Glutamatergic neuron (in vitro differentiated cells): Measurements from ENCODE around the gene LATS2. TPM values are rescaled to one million over a fixed set of nuclear protein-coding genes. Genes with fewer than 3 reads are reported as not detected.

Source experiments
- DNase-seq: peaks from one replicate; pipeline ENCODE4 v3.0.0; 2022
- H3K27ac Mint-ChIP-seq: one replicate; pipeline ENCODE4 v1.8.0; 2020; ENCODE audit warnings: mild to moderate bottlenecking, mixed read lengths, inconsistent platforms; ENCODE audit not compliant: unreplicated experiment
- H3K27me3 Mint-ChIP-seq: one replicate; pipeline ENCODE4 v1.8.0; 2020; ENCODE audit warnings: mild to moderate bottlenecking, moderate library complexity, mixed read lengths, inconsistent platforms; ENCODE audit not compliant: unreplicated experiment
- H3K36me3 Mint-ChIP-seq: one replicate; pipeline ENCODE4 v1.8.0; 2020; ENCODE audit warnings: mild to moderate bottlenecking, mixed read lengths, inconsistent platforms; ENCODE audit not compliant: unreplicated experiment
- H3K4me1 Mint-ChIP-seq: one replicate; pipeline ENCODE4 v1.8.0; 2020; ENCODE audit warnings: mild to moderate bottlenecking, low read depth, mixed read lengths, inconsistent platforms; ENCODE audit not compliant: unreplicated experiment
- H3K4me3 Mint-ChIP-seq: one replicate; pipeline ENCODE4 v1.8.0; 2020; ENCODE audit warnings: mild to moderate bottlenecking, mixed read lengths, inconsistent platforms; ENCODE audit not compliant: unreplicated experiment
- H3K9me3 Mint-ChIP-seq: one replicate; pipeline ENCODE4 v1.8.0; 2020; ENCODE audit warnings: mild to moderate bottlenecking, moderate library complexity, mixed read lengths, inconsistent platforms; ENCODE audit not compliant: unreplicated experiment
- CTCF ChIP-seq: fragments of 200-600 bp; sonication (generic); IDR thresholded peaks from one replicate; pipeline ENCODE4 v1.5.0; 2021; ENCODE audit not compliant: partially characterized antibody, unreplicated experiment
- total RNA-seq: library from RNA; stranded (reverse); fragmentation: NEBNext Ultra II Directional; extraction: Animal tissue kit (Norgen Biotek cat#: 25700); gene quantifications from one replicate; pipeline ENCODE4 v1.2.1, GENCODE V29; 2021; ENCODE audit not compliant: unreplicated experiment

The LATS2 gene
- total RNA-seq, 1 donor from 2014 or later: 2.2 TPM

- Mint-ChIP-seq H3K4me3 (no peak overlapping the region), H3K36me3 (no peaks in the 10 kb centered on the region), H3K9me3 (peaks cover 1% of the 10 kb centered on the region), H3K27ac (no peak overlapping the region), H3K4me1 (peaks cover 13% of the 10 kb centered on the region), H3K27me3 (peaks cover 4% of the 10 kb centered on the region)
- TF ChIP-seq CTCF: no peak
- no peak for DNase-seq
Observed at GRCh38 chr13:21043898-21044297, 17.5 kb downstream of the LATS2 start.

GRCh38 chr13:21040120-21040826, 21.1 kb downstream of the LATS2 start:
- no peaks in the 10 kb centered on the region for H3K36me3 Mint-ChIP-seq
- no peak overlapping the region for H3K4me3 Mint-ChIP-seq
- no peaks in the 10 kb centered on the region for H3K9me3 Mint-ChIP-seq
- H3K27ac Mint-ChIP-seq: no peak overlapping the region
- peaks cover 11% of the 10 kb centered on the region for H3K4me1 Mint-ChIP-seq
- TF ChIP-seq CTCF: no peak
- peaks cover 2% of the 10 kb centered on the region for H3K27me3 Mint-ChIP-seq
- no peak for DNase-seq

GRCh38 chr13:21039097-21039800, 22.1 kb downstream of the LATS2 start:
- Mint-ChIP-seq H3K4me3 (no peak overlapping the region), H3K27me3 (peaks cover 2% of the 10 kb centered on the region), H3K36me3 (no peaks in the 10 kb centered on the region), H3K4me1 (peaks cover 11% of the 10 kb centered on the region), H3K9me3 (no peaks in the 10 kb centered on the region), H3K27ac (no peak overlapping the region)
- TF ChIP-seq CTCF: no peak
- DNase-seq: no peak

GRCh38 chr13:21037656-21038055, 23.7 kb downstream of the LATS2 start:
- no peak for TF ChIP-seq CTCF
- no peaks in the 10 kb centered on the region for H3K9me3 Mint-ChIP-seq
- H3K4me3 Mint-ChIP-seq: no peak overlapping the region
- no peak for DNase-seq
- H3K27ac Mint-ChIP-seq: no peak overlapping the region
- H3K4me1 Mint-ChIP-seq: peaks cover 11% of the 10 kb centered on the region
- H3K36me3 Mint-ChIP-seq: no peaks in the 10 kb centered on the region
- peaks cover 2% of the 10 kb centered on the region for H3K27me3 Mint-ChIP-seq

GRCh38 chr13:21035498-21035897, 25.9 kb downstream of the LATS2 start:
- no peaks in the 10 kb centered on the region for H3K36me3 Mint-ChIP-seq
- peaks cover 5% of the 10 kb centered on the region for H3K4me1 Mint-ChIP-seq
- peaks cover 2% of the 10 kb centered on the region for H3K27me3 Mint-ChIP-seq
- H3K4me3 Mint-ChIP-seq: no peak overlapping the region
- DNase-seq: no peak
- no peak overlapping the region for H3K27ac Mint-ChIP-seq
- H3K9me3 Mint-ChIP-seq: no peaks in the 10 kb centered on the region
- no peak for TF ChIP-seq CTCF
